Activated CD4-positive, alpha-beta T cell treated with anti-CD3 and anti-CD28 coated beads for 24 hours (primary cell): ENCODE data around the gene LRRC46.

Experiments
- DNase-seq, 2 donors: peaks; one replicate each; pipeline ENCODE4 v3.0.0-alpha.2; 2020; ENCODE audit warnings: low read depth in 2 of 2

LRRC46 gene

DNA sequence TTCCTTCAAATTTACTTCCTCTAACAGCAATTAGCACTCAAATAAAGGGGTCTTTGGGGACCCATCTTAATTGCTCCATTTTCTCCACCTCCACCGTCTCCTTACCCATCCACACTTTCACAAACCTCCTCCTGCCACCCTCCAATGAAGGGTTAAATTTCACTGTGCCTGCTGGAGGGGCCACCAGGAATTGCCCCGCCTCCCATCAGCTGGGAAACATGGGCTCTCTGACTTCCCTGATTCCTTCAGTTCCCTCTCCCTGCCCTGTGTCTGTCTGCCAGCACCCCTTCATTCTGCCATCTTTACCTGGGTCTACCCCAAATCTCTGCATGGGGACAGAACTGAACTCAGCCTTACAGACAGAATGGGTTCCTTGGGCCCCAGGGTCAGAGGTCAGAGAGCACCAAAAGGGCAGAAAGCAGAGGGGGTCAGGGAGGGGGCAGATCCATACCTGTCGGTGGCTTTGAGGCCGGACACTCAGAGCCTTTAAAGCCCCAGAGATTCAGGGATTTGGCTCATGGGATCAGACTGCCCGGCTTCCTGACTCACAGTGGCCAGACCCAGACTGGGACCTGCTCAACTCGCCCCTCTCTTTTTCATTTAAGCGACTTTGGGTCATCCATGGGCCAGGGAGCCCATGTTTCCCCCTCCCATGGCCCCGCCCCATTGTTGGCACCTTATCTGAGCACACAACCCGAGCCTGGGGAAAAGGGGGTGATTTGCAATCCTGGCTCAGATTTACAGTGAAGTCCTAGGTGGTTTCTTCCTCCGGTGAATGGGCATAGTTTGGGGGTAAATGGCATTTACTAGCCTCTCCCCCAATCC is 46.9 kb downstream of the LRRC46 start:
- no peak for DNase-seq

DNA sequence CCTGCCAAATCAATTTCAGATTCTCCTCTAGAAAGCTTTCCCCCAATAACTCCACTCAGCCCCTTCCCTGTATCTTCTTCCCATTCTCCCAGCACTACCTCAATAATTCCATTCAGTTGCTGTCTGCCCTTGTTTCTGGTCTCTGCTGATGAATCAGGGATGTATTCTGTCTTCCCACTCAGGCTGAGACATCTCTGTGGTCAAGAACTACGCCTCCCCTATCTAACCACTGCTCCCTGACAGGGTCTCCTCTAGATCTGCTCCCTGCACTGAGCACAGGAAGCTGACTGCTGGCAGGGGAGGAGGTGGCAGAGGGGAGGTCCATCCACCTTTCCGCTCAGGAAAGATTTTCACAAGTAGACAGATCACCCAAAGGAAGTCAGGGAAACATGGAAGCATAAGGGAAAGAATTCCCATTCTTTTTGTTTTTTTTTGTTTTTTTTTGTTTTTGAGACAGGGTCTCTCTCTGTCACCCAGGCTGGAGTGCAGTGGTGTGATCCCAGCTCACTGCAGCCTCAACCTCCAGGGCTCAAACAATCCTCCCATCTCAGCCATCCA is 47.6 kb downstream of the LRRC46 start:
- no peak for DNase-seq

DNA sequence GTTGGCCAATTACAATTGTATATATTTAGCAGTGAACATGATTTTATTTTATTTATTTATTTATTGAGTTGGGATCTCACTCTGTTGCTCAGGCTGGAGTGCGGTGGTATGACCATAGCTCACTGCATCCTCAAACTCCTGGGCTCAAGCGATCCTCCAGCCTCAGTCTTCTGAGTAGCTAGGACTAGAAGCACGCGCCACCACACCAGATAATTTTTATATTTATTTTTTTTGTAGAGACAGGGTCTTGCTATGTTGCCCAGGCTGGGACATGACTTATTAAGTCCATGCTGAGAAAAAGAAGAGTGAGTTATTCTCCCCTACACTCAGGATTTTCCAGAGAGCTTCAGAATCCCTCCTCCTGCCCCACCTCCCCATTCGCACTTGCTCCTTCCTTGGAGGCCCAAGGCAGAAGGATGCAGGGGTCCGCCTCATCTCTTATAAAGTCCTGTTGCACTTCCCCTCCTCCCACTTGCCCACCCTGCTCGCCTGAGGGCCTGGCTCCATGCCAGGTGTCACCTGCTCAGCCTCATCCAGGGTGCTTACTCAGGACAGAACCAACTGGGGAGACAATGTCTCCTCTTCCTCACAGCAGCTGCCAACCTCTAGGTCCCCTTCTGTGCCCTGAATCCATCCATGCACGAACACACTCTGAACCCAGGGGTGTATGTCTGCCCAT is 48.4 kb downstream of the LRRC46 start:
- DNase-seq, result no peak

DNA sequence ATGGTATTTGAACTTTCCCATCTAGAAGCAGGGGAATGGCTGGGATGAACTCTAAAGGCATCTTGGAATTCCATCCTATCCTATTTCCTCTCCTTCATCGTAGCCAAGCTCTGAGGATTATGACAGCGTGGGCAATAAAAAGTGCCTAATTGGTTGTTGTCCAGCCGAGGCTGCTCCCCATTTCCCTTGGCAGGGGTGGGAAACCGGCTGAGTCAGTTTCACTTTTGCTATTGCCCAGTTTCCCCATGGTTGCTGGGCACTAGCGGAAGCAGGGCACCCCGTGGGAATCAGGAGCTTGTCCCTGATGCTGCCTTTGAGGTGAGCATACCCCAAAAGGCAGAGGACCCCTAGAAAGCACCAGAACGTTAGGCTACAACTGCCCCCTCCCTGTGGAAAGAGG is 50.8 kb downstream of the LRRC46 start:
- no peak for DNase-seq

DNA sequence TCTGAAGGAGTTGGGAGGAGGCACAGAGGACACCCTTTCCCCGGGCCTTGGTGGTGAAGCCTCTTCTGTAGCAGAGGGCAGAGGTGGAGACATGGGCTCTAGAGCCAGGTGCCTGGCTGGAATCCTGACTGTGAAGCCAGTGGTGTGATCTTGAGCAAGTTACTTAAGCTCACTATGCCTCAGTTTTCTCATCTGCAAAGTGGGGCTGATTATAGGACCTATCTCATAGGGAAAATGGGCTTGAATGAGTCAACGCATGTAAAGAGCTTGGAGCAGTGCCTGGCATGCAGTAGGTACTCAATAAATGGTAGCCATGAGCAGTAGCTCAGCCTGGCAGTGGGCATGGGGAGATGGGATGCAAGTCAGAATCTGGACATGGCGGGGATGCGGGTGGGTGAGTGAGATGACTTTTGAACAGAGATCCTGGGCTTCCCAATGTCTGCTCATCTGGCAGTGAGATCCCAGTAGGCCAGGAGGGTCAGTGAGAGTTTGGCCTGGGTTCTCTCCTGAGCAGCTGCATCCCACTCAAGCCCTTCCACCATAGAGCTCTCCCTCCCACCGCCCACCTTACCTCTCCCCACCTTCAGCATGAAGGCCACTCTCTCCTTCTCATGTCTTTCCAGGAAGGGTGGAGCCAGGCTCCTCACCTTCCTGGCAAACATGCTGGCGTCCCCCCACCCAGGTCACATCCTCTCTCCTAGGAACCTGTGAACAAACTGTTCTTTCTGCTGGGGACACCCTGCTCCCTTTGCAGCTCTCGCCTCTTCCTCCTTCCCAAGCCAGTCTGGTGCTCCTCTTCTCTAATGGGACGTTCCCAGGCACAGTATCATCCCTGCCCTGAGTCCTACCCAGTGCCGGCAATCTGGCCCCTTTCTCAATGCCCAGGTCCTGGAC is 51.5 kb downstream of the LRRC46 start:
- no peak for DNase-seq

DNA sequence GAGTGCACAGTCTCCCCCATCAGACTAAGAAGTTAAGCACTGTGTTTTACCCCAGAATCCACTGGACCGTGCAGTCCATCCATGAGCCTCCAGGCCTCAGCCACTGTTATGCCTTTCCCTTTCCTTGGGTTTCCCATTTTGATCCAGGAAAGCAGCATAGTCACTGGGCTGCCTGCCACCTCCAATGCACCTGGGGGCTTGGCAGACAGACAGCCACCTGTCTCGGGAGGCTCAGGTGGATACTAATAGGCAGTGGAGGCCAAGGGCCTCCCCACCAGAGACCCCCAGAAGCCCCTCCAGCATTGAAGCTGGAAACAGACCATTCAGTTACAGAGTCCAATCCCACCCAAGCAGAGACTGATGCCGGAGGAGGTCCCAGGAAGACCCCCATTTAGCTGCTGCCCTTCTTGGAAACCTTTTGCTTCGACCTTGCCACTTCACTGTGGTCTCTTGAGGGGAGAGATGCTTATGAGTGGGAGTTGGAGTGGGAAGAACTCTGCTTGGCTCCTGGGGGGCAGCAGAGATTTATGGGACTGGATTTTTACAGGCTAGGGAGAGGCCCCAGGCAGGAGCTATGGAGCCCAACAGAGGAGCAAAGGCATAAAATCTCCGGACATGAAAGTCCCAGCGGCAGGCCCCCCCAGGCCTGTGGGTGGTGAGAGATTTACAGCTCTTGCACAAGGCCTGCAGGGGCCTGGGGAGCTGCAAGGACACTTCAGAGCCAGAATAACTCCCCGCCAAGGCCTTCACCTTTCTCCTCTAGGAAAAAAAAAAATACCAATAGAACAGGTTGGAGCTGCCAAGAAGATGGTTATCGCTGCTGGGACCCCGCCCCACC is 52.3 kb downstream of the LRRC46 start:
- DNase-seq, result no peak

DNA sequence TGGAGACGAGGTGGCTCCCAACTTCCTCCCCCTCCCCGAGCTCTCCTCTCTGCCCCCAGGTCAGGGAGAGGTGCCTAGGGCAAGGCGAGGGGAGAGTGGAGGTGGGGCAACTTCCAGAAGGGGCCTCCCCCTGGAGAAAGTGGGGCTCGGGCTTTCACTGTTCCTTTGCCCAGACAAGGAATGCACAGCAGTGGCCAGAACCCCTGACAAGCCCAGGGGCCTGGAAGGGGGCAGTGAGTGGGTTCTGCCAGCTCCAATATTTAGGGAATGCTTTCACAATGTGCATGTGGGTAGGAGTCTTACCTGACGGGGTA is 52.9 kb downstream of the LRRC46 start:
- DNase-seq, result no peak

DNA sequence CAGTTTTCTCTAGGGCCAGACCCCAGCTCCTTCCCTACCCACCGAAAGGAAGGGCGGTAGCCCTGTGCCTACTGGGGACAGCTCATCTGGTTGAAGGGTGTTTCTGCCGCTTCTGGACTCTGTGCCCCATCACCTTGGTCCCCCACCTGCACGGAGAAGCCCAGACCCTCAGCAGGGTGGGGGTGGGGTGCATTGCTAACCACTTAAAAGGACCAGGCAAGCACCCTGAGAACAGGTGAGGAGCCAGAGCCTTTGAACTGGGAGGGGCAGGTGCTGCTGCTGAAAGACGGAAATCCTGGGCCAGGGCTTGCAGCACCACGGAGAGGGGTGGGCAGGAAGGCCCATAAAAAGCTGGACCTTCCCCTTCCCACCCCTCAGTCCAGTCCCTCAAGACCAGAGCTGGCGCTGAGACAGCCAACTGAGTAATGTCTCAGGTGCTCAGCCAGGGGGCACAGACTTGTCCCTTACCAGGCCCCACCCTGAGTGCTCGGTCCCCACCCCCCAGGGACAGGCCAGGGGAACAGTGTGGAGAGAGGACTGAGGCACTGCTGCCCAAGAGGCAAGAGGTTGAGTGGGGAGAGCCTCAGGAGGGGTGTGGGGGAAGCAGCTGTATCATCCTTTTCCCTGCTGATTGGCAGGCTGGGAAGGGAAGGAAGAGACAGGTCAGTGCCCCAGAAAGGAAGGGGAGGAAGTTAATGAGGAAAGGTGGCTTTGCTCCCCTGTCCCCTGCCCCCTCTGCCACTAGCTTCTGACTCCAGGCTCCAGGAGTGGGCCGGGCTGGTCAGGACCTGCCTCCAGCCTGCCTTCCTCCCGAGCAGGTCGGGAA is 53.6 kb downstream of the LRRC46 start:
- DNase-seq, result no peak
